Measurements from ENCODE around the gene POLA2.
A peak's percentile ranks its signal among the peaks of the same experiment; 100 is the strongest.

POLA2 gene

DNA sequence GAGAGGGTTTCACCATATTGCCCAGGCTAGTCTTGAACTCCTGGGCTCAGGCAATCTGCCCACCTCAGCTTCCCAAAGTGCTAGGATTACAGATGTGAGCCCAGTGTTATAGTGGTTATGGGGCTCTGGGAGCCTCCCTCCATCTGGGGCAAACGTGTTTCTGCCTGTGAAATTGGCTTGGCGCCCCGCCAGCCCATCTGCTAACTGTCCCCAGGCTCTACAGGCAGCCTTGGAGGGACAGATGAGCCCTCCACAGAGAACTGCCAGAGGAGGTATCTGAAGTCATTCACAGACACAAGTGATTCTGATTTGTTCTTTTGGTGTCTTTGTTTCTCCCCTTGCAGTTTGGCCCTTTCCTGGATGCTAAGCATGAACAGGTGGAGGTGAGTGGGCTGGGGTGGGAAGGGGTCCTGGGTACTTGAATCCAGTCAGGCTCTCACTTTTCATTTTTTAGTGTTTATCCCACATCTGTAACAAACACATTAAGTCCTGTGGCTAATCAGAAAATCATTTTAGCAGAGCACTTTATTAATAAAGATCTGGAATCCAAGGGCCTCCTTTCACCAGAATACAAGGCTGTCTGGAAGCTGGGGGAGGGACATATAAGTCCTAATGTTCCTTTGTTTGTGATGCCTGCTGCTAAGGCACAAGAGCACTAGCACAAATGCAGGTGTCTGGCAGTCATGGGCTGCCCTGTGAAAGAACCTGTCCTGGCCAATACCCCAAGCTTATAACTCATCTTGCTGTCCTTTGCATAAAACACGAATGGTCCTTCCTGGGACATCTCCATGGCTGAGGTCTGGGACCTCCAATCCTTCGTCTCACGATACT is 27.2 kb downstream of the POLA2 start:
- DNase-seq: no peak

DNA sequence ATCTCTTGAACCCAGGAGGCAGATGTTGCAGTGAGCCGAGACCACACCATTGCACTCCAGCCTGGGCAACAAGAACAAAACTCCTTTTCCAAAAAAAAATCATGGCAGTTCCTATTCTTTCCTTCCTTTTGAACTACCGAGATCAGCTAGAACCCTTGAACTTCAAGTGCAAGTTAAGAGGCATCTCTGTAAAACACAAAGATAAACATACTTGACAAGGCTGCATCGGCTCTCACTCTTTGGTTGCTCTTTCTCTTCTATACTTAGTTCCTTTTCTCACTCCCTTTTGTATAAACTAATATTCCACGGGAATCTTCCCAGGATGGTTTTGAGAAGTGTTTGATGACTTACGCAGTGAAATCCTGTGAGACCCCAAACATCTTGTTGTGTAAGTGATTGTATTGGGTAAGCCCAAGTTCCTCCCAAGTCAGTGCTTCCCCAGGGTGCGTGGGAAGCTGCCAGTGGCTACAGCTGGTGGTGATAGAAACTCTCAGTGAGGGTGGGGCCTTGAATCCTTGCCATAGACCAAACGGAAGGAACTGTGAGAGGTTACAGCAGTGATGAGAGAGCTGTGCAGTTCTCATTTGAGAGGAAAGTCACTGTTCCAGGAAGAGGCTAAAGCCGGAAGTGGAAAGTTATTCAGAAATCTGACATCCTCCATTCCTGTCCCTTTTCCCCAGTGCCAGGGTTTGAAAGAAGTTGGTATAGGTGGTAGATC is 28.8 kb downstream of the POLA2 start:
- DNase-seq: peak; percentile 79

GRCh38 chr11:65291613-65292012 is 29.9 kb downstream of the POLA2 start:
- DNase-seq: no peak

DNA sequence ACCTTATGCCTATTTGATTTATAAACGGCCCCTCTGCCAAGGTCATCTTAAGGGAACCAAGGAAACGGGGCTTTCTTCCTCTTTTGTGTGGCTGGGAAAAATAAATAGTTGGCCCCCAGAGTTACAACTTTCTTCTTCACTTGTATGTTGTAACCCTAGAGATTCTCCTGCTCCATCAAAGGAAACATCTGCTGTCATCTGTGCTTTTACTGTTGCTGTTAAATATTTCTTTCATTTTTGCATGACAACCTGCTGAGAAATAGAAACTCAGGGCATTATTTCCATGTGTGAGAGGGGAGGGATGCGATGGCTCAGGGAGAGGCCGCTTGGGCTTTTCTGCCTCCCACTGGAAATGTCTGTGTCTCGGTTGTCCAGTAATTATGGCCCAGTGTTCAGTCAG is 31.1 kb downstream of the POLA2 start:
- DNase-seq: no peak

DNA sequence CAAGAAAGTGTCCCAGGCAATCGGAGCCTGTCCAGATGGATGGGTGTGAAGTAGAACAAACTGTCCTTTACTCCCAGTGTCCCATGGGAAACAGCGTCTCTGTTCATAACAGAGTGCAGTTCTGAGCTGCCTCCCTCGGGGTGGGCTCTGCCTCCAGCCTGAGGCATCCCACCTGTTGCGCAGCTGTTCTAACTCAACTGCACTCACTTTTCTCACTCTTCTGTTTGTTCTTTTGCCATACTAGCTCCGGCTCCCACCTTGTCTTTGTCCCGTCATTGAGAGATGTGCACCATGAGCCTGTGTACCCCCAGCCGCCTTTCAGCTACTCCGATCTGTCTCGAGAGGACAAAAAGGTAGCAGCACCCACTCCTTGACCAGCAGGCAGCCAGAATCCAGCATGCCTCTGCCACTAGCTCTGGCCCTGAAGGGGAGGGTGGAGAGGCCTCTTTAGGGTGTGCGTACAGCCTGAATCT is 32.2 kb downstream of the POLA2 start:
- no peak for DNase-seq

DNA sequence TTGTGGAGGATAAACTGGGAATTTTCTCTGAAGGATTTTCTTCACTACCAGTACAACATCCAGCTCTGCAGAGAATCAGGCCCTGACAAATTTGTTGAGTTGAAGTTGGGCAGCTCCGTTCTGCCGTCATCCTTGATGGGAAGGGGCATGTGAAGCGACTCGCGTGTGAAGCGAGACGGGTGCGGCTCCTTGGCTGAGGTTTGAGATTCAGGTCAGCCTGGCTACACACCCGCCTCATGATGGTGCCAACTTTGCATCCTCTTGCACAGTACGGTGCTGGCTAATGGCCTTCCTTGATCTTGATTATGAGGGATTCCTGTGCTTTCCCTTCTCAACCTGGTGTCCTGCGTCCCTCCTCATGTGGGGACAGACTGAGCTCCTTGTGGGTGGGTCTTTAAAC is 33.2 kb downstream of the POLA2 start:
- DNase-seq: no peak

DNA sequence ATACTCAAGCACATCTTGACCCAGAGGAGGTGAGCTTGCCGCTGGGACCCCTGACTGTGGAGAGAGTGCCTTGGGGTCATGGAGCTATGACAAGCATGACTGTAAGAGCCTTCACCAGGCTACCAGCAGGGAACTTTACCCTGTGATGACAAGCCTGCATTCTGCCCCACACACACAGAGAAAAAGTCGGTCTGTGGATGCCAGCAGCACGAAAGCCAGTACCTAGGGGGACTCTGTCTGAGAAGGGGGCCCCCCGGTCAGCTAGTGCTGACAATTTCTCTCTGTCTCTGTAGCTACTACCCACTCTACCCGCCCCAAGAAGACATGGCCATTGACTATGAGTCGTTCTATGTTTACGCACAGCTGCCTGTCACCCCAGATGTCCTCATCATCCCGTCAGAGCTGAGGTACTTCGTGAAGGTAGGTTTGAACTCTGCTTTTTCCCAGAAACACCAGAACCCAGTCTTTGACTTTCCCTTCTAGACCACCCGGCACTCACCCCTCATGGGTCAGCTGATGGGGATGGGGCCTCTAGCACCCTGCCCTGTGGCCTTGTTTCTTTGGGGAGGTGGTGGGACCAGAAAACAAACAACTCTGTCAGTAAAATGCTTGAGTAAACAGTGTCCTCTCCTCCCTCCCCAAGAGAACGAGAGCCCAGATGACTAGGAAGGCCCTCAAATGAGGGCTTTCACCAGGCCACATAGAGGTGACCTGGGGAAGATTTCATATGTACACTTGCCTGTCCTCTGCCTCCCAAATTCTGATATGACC is 34.0 kb downstream of the POLA2 start:
- DNase-seq: no peak

GRCh38 chr11:65297026-65297672 is 35.4 kb downstream of the POLA2 start:
- no peak for DNase-seq

GRCh38 chr11:65298131-65298535 is 36.4 kb downstream of the POLA2 start:
- no peak for DNase-seq

GRCh38 chr11:65298655-65299179 is 37.0 kb downstream of the POLA2 start:
- no peak for DNase-seq

DNA sequence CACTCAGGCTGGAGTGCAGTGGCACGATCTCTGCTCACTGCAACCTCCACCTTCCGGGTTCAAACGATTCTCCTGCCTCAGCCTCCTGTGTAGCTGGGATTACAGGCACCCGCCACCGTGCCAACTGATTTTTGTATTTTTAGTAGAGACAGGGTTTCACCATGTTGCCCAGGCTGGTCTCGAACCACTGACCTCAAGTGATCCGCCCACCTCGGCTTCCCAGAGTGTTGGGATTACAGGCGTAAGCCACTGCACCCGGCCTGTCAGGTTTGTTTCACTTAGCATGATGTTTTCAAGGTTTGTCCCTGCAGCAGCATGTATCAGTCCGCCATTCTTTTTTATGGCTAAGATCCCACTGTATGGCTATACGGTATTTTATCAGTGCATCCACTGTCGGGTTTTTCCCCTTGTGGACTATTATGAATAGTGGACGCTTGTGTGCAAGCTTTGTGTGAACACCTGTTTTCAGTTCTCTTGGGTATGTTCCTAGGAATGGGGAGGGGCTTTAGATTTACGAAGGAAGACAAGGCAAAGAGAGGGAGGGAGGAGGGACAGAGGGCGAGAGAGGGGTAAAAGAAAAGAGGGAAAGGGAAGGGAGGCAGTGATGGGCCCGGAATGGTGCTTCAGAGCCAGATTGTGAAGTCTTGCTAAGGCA is 39.0 kb downstream of the POLA2 start:
- DNase-seq: no peak

GRCh38 chr11:65301491-65302329 is 39.9 kb downstream of the POLA2 start:
- DNase-seq: no peak

DNA sequence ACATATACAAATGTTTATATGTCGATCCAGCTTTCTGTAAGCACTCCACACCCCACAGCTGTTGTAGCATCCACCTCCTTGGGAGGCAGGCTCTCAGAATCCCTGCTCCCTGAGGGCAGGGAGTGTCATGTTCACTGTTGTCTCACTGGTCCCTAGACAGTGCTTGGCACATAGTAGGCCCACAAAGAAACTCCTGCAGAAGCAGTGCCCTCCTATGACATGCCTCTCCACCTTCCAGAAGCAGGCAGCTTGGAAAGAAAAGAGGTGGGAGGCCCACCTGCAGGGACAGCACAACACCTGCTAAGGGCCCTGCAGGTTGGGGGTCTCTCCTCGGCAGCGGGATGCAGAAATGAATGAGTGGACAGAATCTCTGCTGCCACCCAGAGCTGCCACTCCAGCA is 41.8 kb downstream of the POLA2 start:
- no peak for DNase-seq

DNA sequence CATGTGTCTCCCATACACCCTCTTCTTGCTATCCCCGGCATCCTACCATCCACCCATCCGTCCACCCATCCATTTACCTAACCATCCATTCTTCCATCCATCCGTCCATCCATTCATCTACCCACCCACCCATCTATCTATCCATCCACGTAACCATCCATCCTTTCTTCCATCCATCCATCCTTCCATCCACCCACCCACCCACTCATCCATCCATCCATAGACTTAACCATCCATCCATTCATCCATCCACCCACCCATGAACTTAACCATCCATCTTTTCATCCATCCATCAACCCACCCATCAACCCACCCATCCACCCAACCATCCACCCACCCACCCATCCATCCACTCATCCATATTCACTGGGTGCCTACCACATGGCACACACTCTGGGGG is 42.3 kb downstream of the POLA2 start:
- DNase-seq: no peak

DNA sequence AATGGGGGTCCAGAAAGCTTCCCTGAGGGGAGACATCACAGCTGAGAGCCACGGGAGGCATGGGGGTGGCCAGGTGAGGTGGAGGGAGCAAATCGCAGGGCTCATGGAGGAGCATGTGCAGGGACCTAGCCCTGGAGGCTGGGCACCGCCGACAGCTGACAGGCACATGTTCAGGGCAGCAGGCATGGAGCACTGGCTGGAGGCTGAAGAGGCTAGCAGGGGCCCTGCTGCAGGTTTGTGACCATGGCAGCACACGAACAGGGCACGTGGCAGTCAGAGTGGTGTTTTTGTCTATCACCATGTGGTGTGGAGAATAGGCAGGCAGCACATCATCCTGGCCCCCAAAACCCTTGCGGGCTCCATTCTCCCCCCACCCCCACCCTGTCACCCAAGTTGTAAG is 42.9 kb downstream of the POLA2 start:
- DNase-seq: no peak

GRCh38 chr11:65305501-65306268 is 43.9 kb downstream of the POLA2 start:
- DNase-seq: no peak

GRCh38 chr11:65307298-65308229 is 45.8 kb downstream of the POLA2 start:
- DNase-seq: no peak

GRCh38 chr11:65308281-65308891 is 46.6 kb downstream of the POLA2 start:
- peak; percentile 67 for DNase-seq

GRCh38 chr11:65309006-65309405 is 47.2 kb downstream of the POLA2 start:
- peak; percentile 34 for DNase-seq
